GM12873 (cell line): ENCODE results near the gene SHH.

ENCODE experiments used
- CTCF ChIP-seq: IDR thresholded peaks from 2 replicates; pipeline ENCODE4 v1.5.1; 2012; ENCODE audit warnings: low read depth, mild to moderate bottlenecking, moderate library complexity, low read length, control low read depth; ENCODE audit not compliant: insufficient read depth; ENCODE audit errors: missing control alignments

SHH gene

GRCh38 chr7:155852426-155853301, 40.4 kb upstream of the SHH start:
- TF ChIP-seq CTCF = no peak

GRCh38 chr7:155851892-155852291, 39.6 kb upstream of the SHH start:
- TF ChIP-seq CTCF = no peak

GRCh38 chr7:155850766-155851678, 38.8 kb upstream of the SHH start:
- no peak for TF ChIP-seq CTCF

- TF ChIP-seq CTCF = no peak
Measured at GRCh38 chr7:155850001-155850436, 37.8 kb upstream of the SHH start.

- TF ChIP-seq CTCF = no peak
Measured at GRCh38 chr7:155848691-155849669, 36.7 kb upstream of the SHH start.

GRCh38 chr7:155847821-155848435, 35.7 kb upstream of the SHH start:
- no peak for TF ChIP-seq CTCF
